COLO668 (cell line): ENCODE measurements around the gene ZNF319.
"Not testable (repeated sequence)": the region's sequence is repeated elsewhere in the genome, so short reads cannot be mapped to it uniquely, and the experiment has no call there.

Experiments
- DNase-seq: peaks from one replicate; lab custom pipeline; 2025; ENCODE audit not compliant: unreplicated experiment; lab: John Stamatoyannopoulos, UW

ZNF319 gene

DNA sequence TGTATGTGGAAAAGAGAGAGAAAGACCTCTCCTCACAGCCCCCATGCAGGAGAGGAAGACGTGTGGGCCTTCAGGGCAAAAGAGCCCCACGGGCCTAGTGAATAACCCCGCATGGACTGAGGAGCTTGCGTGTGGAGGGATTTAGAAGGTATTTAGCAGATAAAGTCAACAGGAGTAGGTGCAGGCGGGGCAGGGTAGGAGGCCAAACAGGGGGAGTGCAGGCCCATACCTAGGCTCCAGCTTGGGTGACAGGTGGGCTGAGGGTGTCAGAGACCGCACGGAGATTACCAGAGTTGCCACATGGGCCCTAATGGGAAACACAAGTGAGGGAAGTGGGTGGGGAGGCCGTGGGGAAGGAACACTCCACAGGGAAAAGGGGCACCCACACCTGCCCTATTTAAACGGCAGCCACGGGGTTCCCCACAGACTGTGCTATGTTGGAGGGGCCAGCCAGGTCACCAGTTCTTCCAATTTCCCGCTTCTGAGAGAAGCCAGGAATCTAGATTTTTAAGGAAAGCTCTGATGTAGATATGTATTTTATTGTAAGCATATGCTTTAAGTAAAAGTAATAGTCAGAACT, 21.4 kb downstream of the ZNF319 start:
- DNase-seq: no peak

DNA sequence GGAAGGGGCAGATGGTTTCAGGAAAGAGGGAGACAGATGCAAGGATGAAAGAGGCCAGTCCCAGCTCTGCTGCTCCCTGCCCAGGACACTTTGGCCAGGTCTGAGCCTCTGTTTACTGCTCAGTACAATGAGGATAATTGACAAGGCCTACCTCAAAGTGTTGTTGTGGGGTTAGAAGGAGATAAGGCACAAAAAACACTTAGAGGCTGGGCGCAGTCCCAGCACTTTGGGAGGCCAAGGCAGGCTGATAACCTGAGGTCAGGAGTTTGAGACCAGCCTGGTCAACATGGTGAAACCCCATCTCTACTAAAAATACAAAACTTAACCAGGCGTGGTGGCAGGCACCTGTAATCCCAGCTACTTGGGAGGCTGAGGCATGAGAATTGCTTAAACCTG, 22.4 kb downstream of the ZNF319 start:
- not testable (repeated sequence) for DNase-seq

DNA sequence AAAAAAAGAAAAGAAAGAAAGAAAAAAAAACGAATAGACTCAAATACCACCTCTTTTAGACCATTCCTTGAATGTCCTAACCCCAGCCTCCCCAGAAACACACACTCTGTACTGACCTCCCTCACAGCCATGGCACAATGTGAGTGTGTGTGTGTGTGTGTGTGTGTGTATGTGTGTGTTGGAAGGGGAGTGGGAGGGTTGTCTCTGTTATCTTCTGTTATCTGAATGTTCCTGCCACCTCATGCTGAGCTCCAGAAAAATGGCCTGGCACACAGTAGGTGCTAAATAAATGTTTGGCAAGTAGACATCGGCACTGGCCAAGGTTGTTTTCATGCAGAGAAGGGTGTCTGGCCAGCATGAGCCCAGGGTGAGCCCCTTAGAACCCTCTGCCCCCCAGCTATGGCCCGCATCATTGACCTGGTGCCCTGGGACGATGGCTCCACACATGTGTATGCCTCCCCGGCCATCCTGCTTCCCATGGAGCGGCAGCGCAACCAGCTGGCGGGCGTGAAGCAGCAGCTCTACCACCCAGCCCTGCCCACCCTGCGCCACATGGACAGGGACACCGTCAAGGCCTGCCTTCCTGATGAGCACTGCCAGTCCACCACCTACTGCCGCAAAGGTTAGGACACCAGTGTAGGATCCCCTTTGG, 22.9 kb downstream of the ZNF319 start:
- DNase-seq: peak; percentile 23

DNA sequence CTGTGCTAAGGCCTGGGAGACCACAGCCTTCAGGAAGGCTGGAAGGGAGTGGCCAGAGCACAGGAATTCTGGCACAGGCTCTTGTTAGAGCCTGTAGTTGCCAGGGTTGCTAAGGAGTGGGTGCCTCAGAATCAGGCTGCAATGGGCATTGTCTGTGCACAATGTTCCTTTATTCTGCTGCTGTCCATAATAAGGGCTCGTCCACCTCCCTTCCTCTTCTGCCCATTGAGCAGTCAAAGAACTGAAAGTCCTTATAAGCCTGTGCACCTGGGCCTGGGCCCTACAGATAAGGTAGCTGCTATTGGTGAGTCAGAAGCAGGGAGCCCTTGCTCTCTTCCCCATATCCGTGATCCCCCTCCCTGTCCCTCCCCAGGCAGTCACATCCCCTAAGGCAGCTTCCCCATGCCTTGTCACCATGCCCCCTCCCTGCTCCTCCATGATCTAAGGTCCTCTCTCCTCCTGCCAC, 24.1 kb downstream of the ZNF319 start:
- no peak for DNase-seq

DNA sequence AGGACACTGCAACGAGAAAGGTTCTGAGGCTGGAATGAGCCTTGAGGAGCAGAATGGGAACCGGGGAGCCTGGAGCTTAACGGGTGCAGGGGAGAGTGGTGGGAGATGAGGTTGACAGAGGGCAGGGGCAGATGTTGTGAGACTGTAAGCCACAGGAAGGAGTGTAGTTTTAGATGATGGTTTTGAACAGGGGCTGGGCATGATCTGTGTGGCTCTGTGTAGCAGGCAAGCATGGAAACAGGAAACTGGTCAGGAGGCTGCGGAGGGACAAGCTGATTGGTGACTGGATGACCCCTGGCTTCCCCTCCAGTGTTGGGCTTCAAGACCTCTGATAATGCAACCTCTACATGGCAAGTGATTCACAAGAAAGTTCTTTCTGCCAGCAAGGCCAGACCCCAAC, 28.2 kb downstream of the ZNF319 start:
- no peak for DNase-seq

DNA sequence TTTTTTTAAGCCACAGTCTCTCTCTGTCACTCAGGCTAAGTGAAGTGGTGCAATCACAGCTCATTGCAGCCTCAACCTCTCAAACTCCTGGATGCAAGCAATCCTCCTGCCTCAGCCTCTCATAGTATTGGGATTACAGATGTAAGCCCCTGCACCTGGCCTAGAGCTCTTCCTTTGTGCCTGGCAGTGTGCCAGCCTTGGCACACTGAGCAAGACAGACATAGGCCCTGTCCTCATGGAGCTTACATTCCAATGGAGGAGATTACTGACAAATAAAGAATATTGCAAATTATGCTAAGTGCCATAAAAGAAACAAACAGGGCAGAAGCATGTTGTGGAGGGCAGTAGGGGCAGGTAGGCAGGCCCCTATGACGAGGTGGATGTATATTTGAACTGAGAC, 28.6 kb downstream of the ZNF319 start:
- DNase-seq: no peak

DNA sequence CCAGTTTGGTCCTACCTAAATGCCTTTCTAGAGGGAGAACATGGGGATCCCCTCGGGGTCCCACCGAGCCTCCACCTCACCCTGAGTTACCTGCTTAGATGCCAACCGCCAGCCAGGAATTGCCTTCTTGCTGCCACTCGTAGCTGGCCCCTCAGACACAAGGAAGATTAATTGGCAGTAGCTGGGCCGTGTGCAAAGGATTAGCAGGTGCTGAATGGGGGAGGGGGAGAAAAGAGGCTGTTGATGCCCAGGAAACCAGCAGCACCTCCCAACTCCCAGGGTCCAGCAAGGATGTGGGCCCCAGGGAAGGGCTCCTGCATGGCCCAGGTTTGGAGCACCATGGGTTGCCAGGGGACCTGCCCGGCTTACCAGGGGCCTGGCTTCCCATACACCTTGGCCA, 29.5 kb downstream of the ZNF319 start, which contains the start of gene CNGB1:
Gene CNGB1 (minus strand): TSS at position 159 of the 400 bp plus-strand sequence. CDS start 3,842 bp downstream, outside the sequence.
- peak; percentile 32 for DNase-seq

DNA sequence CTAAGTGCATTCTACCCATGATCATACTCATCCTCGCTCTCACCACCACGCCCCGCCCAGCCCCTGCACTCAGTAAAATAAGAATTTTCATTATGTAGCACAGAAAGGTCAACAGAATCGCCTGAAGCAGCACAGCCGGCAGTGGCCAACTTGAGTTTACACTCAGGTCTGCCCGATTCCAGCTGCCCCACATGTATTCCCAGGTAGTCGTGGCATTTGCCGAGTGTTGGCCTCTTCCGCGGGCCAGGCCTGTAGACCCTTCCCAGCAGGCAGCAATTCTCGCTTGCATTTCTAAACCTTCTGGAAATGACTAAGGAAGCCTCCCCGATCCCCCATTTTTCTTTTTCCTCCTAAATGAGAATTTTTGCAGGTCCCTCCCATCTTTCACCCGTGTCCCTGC, 30.2 kb downstream of the ZNF319 start:
- no peak for DNase-seq

DNA sequence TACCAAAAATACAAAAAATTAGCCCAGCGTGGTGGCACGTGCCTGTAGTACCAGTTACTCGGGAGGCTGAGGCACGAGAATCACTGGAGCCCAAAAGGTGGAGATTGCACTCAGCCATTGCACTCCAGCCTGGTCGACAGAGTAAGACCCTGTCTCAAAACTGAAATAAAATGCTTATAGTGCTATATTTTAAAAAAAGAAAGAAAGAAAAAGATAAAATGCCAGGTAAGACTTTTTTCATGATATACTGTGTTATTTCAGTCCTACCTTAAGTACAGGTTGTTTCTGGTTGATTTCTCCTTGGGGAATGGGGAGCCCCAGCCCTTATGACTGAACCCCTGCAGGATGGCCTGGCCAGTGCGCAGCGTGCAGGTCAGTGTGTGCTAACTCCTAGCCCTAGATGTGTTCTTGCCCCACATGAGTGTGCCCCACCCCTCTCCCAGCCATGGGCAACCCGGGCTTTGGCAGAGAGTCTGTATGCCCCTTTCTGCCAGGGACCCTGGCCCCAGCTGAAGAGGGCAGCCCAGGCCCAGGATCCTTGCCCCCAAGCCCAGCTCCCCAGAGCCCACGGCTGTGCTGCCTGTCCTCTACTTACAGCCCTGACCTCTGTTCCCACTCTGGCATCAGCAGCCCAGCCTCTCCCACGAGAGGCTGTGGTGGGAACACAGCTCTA, 30.9 kb downstream of the ZNF319 start:
- no peak for DNase-seq

DNA sequence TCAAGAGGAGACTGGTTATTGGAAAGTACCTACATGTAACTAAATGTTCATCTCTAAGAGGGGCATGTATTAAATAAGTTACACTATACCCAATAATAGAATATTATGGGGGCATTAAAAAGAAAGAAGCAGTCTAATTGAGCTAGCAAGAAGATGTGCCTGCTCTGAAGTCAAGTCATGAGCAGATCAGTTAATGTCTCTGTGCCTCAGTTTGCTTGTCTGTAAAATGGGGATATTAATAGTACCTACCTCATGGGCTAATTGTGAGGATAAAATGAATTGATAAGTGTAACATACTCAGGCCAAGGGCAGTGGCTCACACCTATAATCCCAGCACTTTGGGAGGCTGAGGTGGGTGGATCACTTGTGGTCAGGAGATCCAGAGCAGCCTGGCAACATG, 32.6 kb downstream of the ZNF319 start:
- DNase-seq: no peak

DNA sequence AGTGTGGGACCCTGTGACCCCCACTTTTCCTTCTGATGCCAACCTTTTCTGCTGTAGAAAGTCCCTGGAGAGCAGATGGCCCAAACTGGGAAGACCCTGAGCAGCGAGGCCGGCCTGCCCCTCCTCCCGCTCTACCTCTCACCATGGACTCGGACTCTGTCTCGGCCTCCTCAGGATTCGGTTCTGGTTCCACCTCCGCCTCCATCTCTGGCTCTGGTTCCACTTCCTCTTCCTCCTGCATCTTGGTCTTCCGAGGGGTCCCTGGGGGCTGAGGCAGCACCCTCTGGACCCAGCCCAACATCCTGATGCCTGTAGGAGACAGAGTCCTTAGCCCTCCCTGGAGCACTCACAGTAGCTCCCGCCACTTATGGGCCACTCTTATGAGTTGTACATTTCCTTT, 33.5 kb downstream of the ZNF319 start:
- no peak for DNase-seq

DNA sequence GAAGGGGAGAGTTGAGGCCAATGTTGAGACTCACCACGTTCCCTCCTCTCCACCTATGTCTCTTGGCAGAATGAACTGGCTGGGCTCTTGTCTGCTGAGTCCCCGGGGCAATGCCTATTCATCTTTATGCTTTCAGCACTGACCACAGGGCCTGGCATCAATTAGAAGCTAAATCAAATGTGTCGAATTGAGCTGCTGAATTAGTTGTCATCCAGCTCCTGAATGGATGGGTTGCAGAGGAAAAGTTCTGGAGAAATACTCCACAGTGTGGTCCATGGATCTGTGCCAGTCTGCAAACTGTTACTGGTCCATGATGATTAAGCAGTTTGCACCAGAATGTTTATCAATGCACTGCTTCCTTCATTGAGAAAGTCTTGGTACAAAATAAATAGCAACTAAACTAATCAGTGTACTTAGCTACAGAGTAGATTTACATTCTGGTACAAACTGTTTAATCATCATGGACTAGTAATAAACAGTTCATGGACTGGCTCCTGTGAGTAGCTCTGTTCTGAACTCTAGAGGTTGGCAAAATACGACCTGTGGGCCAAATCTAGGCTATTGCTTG, 34.2 kb downstream of the ZNF319 start:
- DNase-seq: no peak

DNA sequence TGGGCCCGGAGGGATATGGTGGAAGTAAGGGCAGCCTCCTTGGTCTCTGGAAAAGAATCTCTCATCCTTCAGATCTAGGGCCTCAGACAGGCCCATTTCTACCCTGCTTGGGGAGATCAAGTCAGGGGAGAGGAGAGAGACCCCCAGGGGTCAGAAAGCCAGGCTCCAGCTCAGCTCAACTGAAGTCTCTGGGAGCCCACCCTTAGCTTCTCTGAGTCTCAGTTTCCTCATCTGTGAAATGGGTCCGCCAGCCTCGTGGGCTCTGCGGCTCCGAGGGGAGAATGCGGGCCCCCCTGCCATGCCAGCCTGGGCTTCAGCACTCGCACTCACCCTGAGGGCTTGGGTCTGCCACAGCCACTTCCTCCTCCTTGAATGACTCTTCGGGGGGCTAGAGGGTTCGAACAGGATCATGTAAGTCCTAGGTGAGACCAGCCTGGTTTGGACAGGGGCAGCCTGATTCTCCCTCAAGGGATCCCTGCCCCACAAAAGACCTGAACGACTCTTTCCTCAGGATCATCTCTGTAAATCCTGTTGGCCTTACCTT, 36.2 kb downstream of the ZNF319 start:
- DNase-seq: no peak

DNA sequence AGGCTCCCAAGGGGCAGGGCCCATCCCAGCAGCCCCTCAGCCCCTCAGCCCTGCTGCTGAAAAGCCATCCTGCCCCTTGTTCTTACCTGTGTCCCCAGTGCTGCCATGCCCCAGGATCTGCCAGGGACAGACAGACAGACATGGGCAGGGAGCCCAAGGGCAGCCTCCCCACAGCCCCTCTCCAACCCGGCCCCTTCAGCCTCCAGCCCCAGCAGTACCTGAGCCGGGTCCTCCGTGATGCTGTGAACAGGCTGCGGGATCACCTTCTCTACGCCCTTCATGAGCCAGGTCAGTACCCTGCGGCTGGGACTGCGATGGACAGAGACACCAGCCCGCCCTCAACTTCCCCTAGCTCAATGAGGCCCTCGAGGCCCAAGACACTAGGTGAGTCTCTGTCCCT, 37.7 kb downstream of the ZNF319 start:
- no peak for DNase-seq

DNA sequence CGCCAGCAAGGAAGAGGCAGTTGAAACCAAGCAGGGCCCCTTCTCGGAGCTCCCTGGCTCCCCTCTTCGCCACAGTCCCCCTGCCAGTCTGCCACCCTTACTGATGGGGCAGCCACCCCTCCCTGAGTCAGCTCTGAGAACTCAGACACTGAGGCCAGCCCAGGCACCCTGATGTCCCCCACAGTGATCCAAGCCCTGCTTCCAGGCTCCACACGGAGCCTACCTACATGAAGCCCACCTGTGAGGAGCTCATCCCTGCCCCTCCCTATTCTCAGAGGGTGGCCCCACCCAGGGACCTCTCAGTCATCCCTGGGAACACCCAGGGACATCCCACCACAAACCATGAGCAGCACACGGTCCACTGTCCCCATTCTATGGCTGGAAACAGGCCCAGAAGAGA, 38.4 kb downstream of the ZNF319 start:
- no peak for DNase-seq

DNA sequence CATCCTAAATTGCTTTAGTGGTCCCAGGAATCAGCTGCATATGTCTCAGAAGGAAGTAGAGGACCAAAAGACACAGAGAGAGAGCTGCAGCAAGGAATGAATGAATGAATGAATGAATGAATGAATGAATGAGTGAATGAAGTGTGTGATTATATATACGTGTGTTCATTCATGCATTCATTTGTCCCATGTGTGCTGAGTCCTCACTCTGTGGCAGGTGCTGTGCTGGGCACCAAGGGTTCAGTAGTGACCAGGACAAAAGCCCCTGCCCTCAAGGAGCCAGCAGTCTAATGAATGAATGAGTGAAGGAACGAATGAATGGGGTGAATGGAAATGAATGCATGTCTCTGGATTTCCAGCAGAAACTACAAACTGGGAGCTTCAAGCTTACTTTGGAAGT, 38.9 kb downstream of the ZNF319 start:
- DNase-seq: no peak

DNA sequence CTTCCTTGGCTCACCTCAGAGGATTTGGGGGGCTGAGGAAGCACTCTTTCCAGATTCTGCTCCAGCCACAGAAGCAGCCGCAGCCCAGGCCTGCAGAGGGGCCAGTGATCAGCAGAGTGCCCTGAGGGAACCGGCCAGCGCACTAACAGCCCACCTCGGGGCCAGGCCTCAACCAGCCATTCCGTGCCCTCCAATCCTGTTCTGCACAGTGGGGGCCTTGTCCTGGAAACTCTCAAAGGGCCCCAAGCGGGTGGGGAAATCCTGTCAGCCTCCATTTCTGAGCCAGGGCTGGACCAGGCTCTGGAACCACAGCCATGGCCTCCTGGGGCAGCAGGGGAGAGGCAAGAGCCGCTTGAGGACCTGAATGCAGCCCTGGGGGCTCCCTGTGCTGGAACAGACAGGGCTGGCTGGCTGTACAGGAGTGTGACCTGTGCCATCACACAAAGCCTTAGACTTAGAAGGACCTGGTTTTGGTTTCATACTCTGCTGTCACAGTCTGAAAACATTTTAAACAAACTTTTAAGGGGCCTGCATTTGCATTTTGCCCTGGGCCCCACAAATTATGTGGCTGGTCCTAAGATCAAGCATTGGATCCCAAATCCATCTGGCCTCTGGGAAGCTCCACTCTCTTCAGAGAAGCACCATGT, 39.5 kb downstream of the ZNF319 start:
- no peak for DNase-seq

DNA sequence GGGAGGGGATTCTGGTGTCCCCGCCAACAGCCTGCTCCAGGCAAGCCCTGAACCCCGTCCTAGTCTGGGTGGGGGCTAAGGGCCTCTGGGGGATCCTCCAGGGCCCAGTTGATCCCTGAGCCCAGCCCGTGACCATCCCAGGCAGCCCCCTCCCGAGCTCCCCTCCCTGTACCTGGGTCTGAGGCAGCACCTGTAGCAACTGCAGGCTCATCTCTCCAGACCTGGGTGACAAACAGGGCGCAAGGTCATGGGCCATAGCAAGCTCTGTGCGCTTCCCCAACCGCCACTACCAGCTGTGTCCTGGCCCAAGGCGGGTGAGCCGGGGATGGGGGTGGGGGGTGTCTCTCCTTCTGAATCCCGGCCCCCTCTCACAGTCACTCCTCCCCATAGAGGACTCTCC, 40.2 kb downstream of the ZNF319 start:
- no peak for DNase-seq

DNA sequence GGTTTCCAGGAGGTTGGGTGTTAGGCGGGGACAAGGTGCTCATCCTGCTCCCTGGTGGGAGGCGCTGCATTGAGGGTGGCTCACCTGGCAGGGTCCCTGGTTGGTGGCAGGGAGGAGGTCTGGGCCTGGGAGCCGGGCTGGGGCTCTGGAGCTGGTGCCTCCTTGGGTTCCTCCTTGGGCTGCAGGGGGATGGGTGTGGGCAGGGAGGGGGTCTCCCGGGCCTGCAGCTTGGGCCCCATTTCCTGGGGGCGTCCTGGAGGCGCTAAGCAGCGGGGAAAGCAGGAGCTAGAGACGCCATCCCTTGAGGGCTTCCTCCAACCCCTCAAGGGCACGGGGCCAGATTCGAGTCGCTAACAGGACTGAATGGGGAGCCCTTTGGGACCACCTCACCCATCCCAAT, 40.7 kb downstream of the ZNF319 start:
- no peak for DNase-seq

DNA sequence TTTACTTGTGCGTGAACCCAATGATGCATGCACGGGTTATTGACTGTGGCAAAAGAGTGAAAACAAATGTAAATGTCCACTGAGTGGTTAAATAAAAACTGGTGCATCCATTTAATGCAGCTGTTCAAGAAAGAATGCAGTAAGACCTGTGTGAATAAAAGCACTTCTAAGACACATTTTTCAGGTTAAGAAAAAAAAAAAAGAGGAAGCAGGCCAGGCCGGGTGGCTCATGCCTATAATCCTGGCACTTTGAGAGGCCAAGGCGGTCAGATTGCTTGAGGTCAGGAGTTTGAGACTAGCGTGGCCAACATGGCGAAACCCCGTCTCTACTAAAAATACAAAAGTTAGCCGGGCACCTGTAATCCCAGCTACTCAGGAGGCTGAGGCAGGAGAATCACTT, 41.4 kb downstream of the ZNF319 start:
- no peak for DNase-seq

DNA sequence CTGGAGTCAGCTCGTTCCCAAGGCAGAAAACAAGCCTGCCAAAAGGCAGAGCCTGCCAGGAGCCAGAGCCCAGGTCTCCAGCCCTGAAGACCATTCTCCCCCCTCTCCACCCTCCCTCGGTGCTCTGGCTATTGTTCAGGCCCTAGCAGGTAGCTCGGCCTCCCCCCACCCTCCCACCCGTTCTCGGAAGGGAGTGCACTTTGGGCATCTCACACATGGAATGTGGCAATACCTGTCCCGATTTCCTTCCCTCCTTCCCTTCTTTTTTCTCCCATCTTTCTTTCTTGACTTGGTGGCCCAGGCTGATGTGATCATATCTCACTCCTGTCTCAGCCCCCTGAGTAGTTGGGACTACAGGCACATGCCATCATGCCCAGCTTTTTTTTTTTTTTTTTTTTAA, 41.9 kb downstream of the ZNF319 start:
- no peak for DNase-seq
